Colonic mucosa (tissue), 4 donors: Measurements from ENCODE around the gene SPN. TPM values are rescaled to one million over a fixed set of nuclear protein-coding genes. Genes with fewer than 3 reads are reported as not detected.
"Not testable (repeated sequence)": the region's sequence is repeated elsewhere in the genome, so short reads cannot be mapped to it uniquely, and the experiment has no call there.

Experiments used
- DNase-seq: peaks from one replicate; pipeline ENCODE4 v3.0.0-alpha.2; 2020
- H3K27ac ChIP-seq: fragments of 200-600 bp; one replicate; pipeline ENCODE4 v1.8.0; 2021
- H3K27me3 ChIP-seq: fragments of 200-600 bp; one replicate; pipeline ENCODE4 v1.8.0; 2021
- H3K36me3 ChIP-seq: fragments of 200-600 bp; one replicate; pipeline ENCODE4 v1.8.0; 2021
- H3K4me1 ChIP-seq: fragments of 200-600 bp; one replicate; pipeline ENCODE4 v1.8.0; 2021; ENCODE audit warnings: mild to moderate bottlenecking
- H3K4me3 ChIP-seq: fragments of 200-600 bp; one replicate; pipeline ENCODE4 v1.8.0; 2021
- H3K9ac ChIP-seq, 2 donors: one replicate each; pipeline ENCODE4 v1.7.0; 2013; ENCODE audit warnings: control low read depth in 2 of 2, low read depth in 2 of 2, low read length in 2 of 2
- H3K9me3 ChIP-seq: fragments of 200-600 bp; one replicate; pipeline ENCODE4 v1.8.0; 2021
- intact Hi-C: fragments of 100-400 bp; cut with DNase I; formaldehyde crosslinking; loops from one replicate; pipeline ENCODE4 v1.14.1; 2022
- total RNA-seq, 2 donors: library from RNA; stranded (reverse); fragmentation: NEBNext Ultra II Directional in 1 of 2; extraction: Animal tissue kit (Norgen Biotek cat#: 25700) in 1 of 2; gene quantifications; one replicate each; pipeline ENCODE4 v1.2.1, GENCODE V29; 2021
- TF ChIP-seq, protein P1 (sequence below): fragments of 200-600 bp; IDR thresholded peaks from one replicate; pipeline ENCODE4 v1.8.0; 2022; ENCODE audit warnings: antibody characterized with exemption, mild to moderate bottlenecking
- donor health status: healthy.
- donor health status: DM: no; HTN: no; CAD: no.
- donor health status: DM: no; HTN: no; CAD: no.

The SPN gene
- total RNA-seq, 2 donors from 2014 or later: 2.3 to 3.7 TPM

DNA sequence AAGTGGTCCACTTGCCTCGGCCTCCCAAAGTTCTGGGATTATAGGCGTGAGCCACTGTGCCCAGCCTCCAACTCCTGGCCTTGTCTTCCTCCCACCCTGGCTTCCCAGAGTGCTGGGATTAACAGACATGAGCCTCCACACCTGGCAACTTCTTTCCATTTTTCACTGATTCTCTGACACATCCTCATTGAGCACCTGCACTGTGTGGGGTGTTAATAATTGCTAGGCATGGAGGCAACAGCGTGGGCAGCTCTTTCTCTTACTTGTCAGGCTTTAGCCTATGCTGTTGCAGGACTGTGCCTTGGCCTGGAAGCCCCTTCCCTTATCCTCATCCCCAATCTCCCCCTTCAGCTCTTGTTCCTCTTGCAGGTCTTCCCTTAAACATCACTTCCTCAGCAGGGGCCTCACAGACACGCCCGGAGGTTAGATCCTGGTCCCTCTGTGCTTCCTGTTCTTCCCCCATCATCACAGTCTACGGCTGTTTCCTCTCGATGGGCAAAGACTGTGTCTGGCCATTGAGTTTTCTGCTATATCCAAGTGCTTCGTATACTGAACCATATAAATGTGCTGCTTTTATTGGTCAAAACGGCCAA lies 23.8 kb downstream of the SPN start:
- no peaks in the 10 kb centered on the region for H3K9me3 ChIP-seq
- H3K27ac ChIP-seq: no peak overlapping the region
- H3K9ac ChIP-seq: no peak overlapping the region
- no peak for DNase-seq
- no peaks in the 10 kb centered on the region for H3K36me3 ChIP-seq
- no peak overlapping the region for H3K4me3 ChIP-seq
- intact Hi-C loops: no loop called here
- no peaks in the 10 kb centered on the region for H3K4me1 ChIP-seq
- no peaks in the 10 kb centered on the region for H3K27me3 ChIP-seq
- TF ChIP-seq, protein P1, sequence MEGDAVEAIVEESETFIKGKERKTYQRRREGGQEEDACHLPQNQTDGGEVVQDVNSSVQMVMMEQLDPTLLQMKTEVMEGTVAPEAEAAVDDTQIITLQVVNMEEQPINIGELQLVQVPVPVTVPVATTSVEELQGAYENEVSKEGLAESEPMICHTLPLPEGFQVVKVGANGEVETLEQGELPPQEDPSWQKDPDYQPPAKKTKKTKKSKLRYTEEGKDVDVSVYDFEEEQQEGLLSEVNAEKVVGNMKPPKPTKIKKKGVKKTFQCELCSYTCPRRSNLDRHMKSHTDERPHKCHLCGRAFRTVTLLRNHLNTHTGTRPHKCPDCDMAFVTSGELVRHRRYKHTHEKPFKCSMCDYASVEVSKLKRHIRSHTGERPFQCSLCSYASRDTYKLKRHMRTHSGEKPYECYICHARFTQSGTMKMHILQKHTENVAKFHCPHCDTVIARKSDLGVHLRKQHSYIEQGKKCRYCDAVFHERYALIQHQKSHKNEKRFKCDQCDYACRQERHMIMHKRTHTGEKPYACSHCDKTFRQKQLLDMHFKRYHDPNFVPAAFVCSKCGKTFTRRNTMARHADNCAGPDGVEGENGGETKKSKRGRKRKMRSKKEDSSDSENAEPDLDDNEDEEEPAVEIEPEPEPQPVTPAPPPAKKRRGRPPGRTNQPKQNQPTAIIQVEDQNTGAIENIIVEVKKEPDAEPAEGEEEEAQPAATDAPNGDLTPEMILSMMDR: no peak

DNA sequence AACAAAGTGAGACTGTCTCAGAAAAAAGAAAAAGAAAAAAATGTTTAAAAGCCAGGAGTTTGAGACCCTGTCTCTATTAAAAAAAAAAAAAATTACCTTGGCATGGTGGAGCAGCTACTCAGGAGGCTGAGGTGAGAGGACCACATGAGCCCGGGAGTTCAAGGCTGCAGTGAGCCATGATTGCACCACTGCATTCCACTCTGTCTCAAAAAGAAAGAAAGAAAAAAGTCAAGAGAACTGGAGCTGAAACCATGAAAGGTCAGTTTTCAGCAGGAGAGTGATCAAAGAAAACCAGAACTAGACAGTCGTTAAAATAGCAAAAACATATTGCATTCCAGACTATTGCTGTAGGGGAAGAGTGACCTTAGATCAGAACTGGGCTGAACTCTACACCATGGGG lies 24.7 kb downstream of the SPN start:
- intact Hi-C loops: no loop called here
- no peak overlapping the region for H3K27ac ChIP-seq
- no peak for DNase-seq
- H3K27me3 ChIP-seq: no peaks in the 10 kb centered on the region
- no peak overlapping the region for H3K9ac ChIP-seq
- H3K9me3 ChIP-seq: no peaks in the 10 kb centered on the region
- H3K4me1 ChIP-seq: no peaks in the 10 kb centered on the region
- H3K36me3 ChIP-seq: no peaks in the 10 kb centered on the region
- TF ChIP-seq, protein P1: no peak
- H3K4me3 ChIP-seq: no peak overlapping the region

DNA sequence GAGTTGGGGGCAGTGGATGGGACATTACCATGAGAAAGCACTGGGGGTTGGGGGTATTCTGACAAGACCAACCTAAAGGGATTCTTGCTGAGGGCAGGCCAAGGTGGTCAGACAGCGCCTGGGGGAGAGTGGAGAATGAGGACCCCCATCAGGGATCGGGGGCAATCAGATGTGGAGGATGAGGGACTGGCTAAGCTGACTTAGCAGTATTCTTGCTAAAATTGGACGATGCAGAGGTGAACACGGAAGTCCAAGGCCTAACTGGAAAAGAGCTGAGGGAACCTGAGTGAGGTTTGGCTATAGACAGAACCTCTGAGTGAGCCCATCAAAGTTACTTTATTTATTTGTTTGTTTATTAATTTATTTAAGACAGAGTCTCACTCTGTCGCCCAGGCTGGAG lies 25.1 kb downstream of the SPN start:
- intact Hi-C loops: no loop called here
- DNase-seq: no peak
- Histone ChIP-seq H3K4me1 (no peaks in the 10 kb centered on the region), H3K4me3 (no peak overlapping the region), H3K36me3 (no peaks in the 10 kb centered on the region), H3K27ac (no peak overlapping the region), H3K9me3 (no peaks in the 10 kb centered on the region), H3K9ac (no peak overlapping the region), H3K27me3 (no peaks in the 10 kb centered on the region)
- TF ChIP-seq, protein P1: no peak

DNA sequence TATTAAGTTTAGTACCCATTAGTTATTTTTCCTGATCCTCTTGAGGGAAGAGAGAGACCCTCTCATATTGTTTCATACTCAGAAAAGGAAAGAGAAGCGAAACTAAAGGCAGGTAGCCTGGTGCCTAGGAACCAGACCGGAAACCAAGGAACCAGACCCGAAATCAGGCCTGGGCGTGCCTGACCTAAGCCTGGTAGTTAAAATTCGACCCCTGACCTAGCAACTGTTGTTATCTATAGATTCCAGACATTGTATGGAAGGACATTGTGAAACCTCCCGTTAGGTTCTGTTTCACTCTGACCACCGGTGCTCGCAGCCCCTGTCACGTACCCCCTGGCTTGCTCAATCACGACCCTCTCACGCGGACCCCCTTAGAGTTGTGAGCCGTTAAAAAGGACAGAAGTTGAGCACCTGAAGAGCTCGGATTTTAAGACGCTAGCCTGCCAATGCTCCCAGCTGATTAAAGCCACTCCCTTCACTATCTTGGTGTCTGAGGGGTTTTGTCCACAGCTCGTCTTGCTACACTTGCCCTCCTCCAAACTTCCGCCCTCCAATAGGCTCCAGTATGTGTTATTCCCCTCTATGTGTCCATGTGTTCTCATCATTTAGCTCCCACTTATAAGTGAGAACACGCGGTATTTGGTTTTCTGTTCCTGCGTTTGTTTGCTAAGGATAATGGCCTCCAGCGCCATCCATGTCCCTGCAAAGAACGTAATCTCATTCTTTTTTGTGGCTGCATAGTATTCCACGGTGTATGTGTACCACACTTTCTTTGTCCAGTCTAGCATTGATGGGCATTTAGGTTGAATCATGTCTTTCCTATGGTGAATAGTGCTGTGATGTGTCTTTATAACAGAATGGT lies 26.7 kb downstream of the SPN start:
- H3K36me3 ChIP-seq, H3K4me1 ChIP-seq, H3K27me3 ChIP-seq, H3K27ac ChIP-seq, H3K9ac ChIP-seq, DNase-seq, H3K9me3 ChIP-seq, H3K4me3 ChIP-seq: not testable (repeated sequence)
- intact Hi-C loops: loop anchor here (10.0 kb wide), 1 partner anchor 165 kb away; no protein-coding TSS in a partner anchor

DNA sequence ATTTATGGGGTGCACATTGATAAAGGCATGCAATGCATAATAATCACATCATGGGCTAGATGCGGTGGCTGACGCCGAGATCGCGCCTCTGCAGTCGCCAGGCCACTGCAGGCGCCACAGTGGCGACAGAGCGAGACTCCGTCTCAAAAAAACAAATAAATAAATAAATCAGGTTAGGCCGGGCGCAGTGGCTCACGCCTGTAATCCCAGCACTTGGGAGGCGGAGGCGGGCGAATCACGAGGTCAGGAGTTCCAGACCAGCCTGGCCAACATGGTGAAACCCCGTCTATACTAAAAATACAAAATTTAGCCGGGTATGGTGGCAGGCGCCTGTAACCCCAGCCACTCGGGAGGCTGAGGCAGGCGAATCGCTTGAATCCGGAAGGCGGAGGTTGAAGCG lies 29.6 kb downstream of the SPN start:
- H3K4me3 ChIP-seq, H3K4me1 ChIP-seq, H3K27ac ChIP-seq, H3K27me3 ChIP-seq, H3K9ac ChIP-seq, H3K36me3 ChIP-seq, H3K9me3 ChIP-seq, DNase-seq: not testable (repeated sequence)
- intact Hi-C loops: loop anchor here (10.0 kb wide), 1 partner anchor 162 kb away; no protein-coding TSS in a partner anchor

DNA sequence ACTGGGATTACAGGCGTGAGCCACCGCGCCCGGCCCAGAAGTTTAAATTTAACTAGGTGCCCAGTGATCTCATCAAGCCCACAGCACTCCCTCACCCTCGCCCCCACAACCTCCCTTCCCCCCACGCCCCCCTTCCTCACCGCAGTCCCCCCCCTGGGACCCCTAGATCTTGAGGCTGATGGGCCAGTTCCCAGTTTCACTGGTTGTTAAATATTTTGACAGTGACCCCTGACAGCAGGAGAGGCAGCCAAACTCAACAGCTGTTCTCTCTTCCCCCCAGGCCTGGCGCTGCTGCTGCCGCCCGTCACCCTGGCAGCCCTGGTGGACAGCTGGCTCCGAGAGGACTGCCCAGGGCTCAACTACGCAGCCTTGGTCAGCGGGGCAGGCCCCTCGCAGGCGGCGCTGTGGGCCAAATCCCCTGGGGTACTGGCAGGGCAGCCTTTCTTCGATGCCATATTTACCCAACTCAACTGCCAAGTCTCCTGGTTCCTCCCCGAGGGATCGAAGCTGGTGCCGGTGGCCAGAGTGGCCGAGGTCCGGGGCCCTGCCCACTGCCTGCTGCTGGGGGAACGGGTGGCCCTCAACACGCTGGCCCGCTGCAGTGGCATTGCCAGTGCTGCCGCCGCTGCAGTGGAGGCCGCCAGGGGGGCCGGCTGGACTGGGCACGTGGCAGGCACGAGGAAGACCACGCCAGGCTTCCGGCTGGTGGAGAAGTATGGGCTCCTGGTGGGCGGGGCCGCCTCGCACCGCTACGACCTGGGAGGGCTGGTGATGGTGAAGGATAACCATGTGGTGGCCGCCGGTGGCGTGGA lies 31.5 kb downstream of the SPN start:
- no peak for DNase-seq
- Histone ChIP-seq H3K4me1 (no peaks in the 10 kb centered on the region), H3K9ac (no peak overlapping the region), H3K9me3 (no peaks in the 10 kb centered on the region), H3K4me3 (no peak overlapping the region), H3K36me3 (no peaks in the 10 kb centered on the region), H3K27me3 (no peaks in the 10 kb centered on the region), H3K27ac (no peak overlapping the region)
- intact Hi-C loops: loop anchor here (10.0 kb wide), 1 partner anchor 160 kb away; no protein-coding TSS in a partner anchor
- TF ChIP-seq, protein P1: no peak

DNA sequence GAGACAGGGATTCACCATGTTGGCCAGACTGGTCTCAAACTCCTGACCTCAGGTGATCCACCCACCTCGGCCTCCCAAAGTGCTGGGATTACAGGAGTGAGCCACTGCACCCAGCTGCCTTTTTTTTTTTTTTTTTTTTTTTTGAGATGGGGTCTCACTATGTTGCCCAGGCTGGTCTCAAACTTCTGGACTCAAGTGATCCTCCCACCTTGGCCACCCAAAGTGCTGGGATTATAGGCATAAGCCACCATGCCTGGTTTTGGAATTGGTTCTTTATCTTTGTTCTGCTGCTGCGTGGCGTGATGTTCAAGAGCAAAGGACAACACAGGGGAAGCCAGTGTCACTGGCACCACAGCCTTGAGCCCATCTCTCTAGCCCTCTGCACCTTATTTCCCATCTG lies 32.6 kb downstream of the SPN start:
- H3K4me3 ChIP-seq, DNase-seq, H3K27ac ChIP-seq, H3K27me3 ChIP-seq, H3K4me1 ChIP-seq, H3K9ac ChIP-seq, H3K36me3 ChIP-seq, H3K9me3 ChIP-seq: not testable (repeated sequence)
- intact Hi-C loops: loop anchor here (10.0 kb wide), 1 partner anchor 159 kb away; no protein-coding TSS in a partner anchor
